ENCODE results near the gene PCDHGB6. TPM values are rescaled to one million over a fixed set of nuclear protein-coding genes. Genes with fewer than 3 reads are reported as not detected.

PCDHGB6 gene
- total RNA-seq, 1 donor from 2014 or later: 53.7 TPM

GRCh38 chr5:141437221-141437620, 29.4 kb downstream of the PCDHGB6 start:
- peaks cover 11% of the 10 kb centered on the region for H3K9me3 Mint-ChIP-seq
- no peak overlapping the region for H3K27ac Mint-ChIP-seq (ENCODE audit: unreplicated experiment)
- peaks cover 65% of the 10 kb centered on the region for H3K36me3 Mint-ChIP-seq (ENCODE audit: low read depth)
- no peak for DNase-seq (ENCODE audit: low read depth, low spot score)
- H3K4me3 Mint-ChIP-seq: no peak overlapping the region
- no peaks in the 10 kb centered on the region for H3K27me3 Mint-ChIP-seq (ENCODE audit: low read depth)
- no peaks in the 10 kb centered on the region for H3K4me1 Mint-ChIP-seq
- TF ChIP-seq CTCF (conservative IDR thresholded peaks at IDR 0.05): no peak

- no peak for TF ChIP-seq CTCF (conservative IDR thresholded peaks at IDR 0.05)
- no peaks in the 10 kb centered on the region for H3K4me1 Mint-ChIP-seq
- H3K27me3 Mint-ChIP-seq (ENCODE audit: low read depth): no peaks in the 10 kb centered on the region
- H3K9me3 Mint-ChIP-seq: peaks cover 14% of the 10 kb centered on the region
- DNase-seq (ENCODE audit: low read depth, low spot score): no peak
- H3K4me3 Mint-ChIP-seq: no peak overlapping the region
- no peak overlapping the region for H3K27ac Mint-ChIP-seq (ENCODE audit: unreplicated experiment)
- H3K36me3 Mint-ChIP-seq (ENCODE audit: low read depth): peaks cover 63% of the 10 kb centered on the region
Observed at GRCh38 chr5:141439411-141440141, 31.8 kb downstream of the PCDHGB6 start.

- H3K27me3 Mint-ChIP-seq (ENCODE audit: low read depth): no peaks in the 10 kb centered on the region
- peaks cover 14% of the 10 kb centered on the region for H3K9me3 Mint-ChIP-seq
- no peak overlapping the region for H3K4me3 Mint-ChIP-seq
- no peak for TF ChIP-seq CTCF (conservative IDR thresholded peaks at IDR 0.05)
- H3K4me1 Mint-ChIP-seq: no peaks in the 10 kb centered on the region
- peaks cover 62% of the 10 kb centered on the region for H3K36me3 Mint-ChIP-seq (ENCODE audit: low read depth)
- no peak for DNase-seq (ENCODE audit: low read depth, low spot score)
- H3K27ac Mint-ChIP-seq (ENCODE audit: unreplicated experiment): no peak overlapping the region
Observed at GRCh38 chr5:141440341-141440740, 32.5 kb downstream of the PCDHGB6 start.

- no peak for TF ChIP-seq CTCF (conservative IDR thresholded peaks at IDR 0.05)
- Mint-ChIP-seq H3K4me1 (no peaks in the 10 kb centered on the region), H3K4me3 (no peak overlapping the region), H3K27me3 (ENCODE audit: low read depth) (no peaks in the 10 kb centered on the region), H3K27ac (ENCODE audit: unreplicated experiment) (no peak overlapping the region), H3K36me3 (ENCODE audit: low read depth) (peaks cover 61% of the 10 kb centered on the region), H3K9me3 (peaks cover 18% of the 10 kb centered on the region)
- no peak for DNase-seq (ENCODE audit: low read depth, low spot score)
Observed at GRCh38 chr5:141441571-141442170, 33.9 kb downstream of the PCDHGB6 start.

Other genes starting within 250 kb of the PCDHGB6 start
- gene PCDHB7, start 235.4 kb upstream of the PCDHGB6 start, total RNA-seq: 0.39 and 0.58 TPM in 2 replicates
- gene PCDHB8, start 230.2 kb upstream of the PCDHGB6 start, total RNA-seq: 1.3 and 1.8 TPM in 2 replicates
- gene PCDHB16, start 225.6 kb upstream of the PCDHGB6 start, total RNA-seq: 11.4 and 12.6 TPM in 2 replicates
- 5.5 and 7.0 TPM in 2 replicates for gene PCDHB9, start 220.9 kb upstream of the PCDHGB6 start, total RNA-seq
- gene PCDHB10, start 215.7 kb upstream of the PCDHGB6 start, total RNA-seq: 5.2 and 5.5 TPM in 2 replicates
- 2.7 and 3.6 TPM in 2 replicates for gene PCDHB11, start 208.4 kb upstream of the PCDHGB6 start, total RNA-seq
- 3.1 TPM in 2 replicates for gene PCDHB12, start 199.3 kb upstream of the PCDHGB6 start, total RNA-seq
- gene PCDHB13, start 194.1 kb upstream of the PCDHGB6 start, total RNA-seq: 3.6 TPM in 2 replicates
- gene PCDHB14, start 184.7 kb upstream of the PCDHGB6 start, total RNA-seq: 5.5 TPM in 2 replicates
- gene PCDHB15, start 162.6 kb upstream of the PCDHGB6 start, total RNA-seq: 5.5 and 5.6 TPM in 2 replicates
- gene SLC25A2, start 104.0 kb upstream of the PCDHGB6 start, total RNA-seq: 0.72 and 1.1 TPM in 2 replicates
- 100.0 and 100 TPM in 2 replicates for gene TAF7, start 87.2 kb upstream of the PCDHGB6 start, total RNA-seq
- gene PCDHGA1, start 77.5 kb upstream of the PCDHGB6 start, total RNA-seq: 0.54 and 0.93 TPM in 2 replicates
- gene PCDHGA2, start 69.3 kb upstream of the PCDHGB6 start, total RNA-seq: 0.32 and 0.54 TPM in 2 replicates
- 0.16 and 0.33 TPM in 2 replicates for gene PCDHGA3, start 64.2 kb upstream of the PCDHGB6 start, total RNA-seq
- gene PCDHGB1, start 57.9 kb upstream of the PCDHGB6 start, total RNA-seq: 2.8 and 3.0 TPM in 2 replicates
- 0.56 and 0.93 TPM in 2 replicates for gene PCDHGA4, start 53.0 kb upstream of the PCDHGB6 start, total RNA-seq
- 1.3 and 1.5 TPM in 2 replicates for gene PCDHGB2, start 48.0 kb upstream of the PCDHGB6 start, total RNA-seq
- 0.32 and 0.51 TPM in 2 replicates for gene PCDHGA5, start 43.9 kb upstream of the PCDHGB6 start, total RNA-seq
- 0.51 and 0.71 TPM in 2 replicates for gene PCDHGB3, start 37.8 kb upstream of the PCDHGB6 start, total RNA-seq
- gene PCDHGA6, start 34.1 kb upstream of the PCDHGB6 start, total RNA-seq: 0.49 and 0.52 TPM in 2 replicates
- 0.32 and 0.37 TPM in 2 replicates for gene PCDHGA7, start 25.3 kb upstream of the PCDHGB6 start, total RNA-seq
- 4.2 and 5.3 TPM in 2 replicates for gene PCDHGB4, start 20.3 kb upstream of the PCDHGB6 start, total RNA-seq
- 0.33 and 0.43 TPM in 2 replicates for gene PCDHGA8, start 15.4 kb upstream of the PCDHGB6 start, total RNA-seq
- gene PCDHGB5, start 10.1 kb upstream of the PCDHGB6 start, total RNA-seq: 0.91 and 1.5 TPM in 2 replicates
- gene PCDHGA9, start 5.2 kb upstream of the PCDHGB6 start, total RNA-seq: 0.72 and 0.86 TPM in 2 replicates
- 18.4 and 18.5 TPM in 2 replicates for gene PCDHGA10, start 5.0 kb downstream of the PCDHGB6 start, total RNA-seq
- gene PCDHGB7, start 9.7 kb downstream of the PCDHGB6 start, total RNA-seq: 6.5 and 7.0 TPM in 2 replicates
- 1.8 and 2.4 TPM in 2 replicates for gene PCDHGA11, start 13.0 kb downstream of the PCDHGB6 start, total RNA-seq
- gene PCDHGA12, start 22.5 kb downstream of the PCDHGB6 start, total RNA-seq: 1.5 and 1.8 TPM in 2 replicates
- gene PCDHGC3, start 67.9 kb downstream of the PCDHGB6 start, total RNA-seq: 98.2 and 107 TPM in 2 replicates
- 14.8 and 15.9 TPM in 2 replicates for gene PCDHGC4, start 77.0 kb downstream of the PCDHGB6 start, total RNA-seq
- 2.2 and 3.0 TPM in 2 replicates for gene PCDHGC5, start 81.1 kb downstream of the PCDHGB6 start, total RNA-seq
- 86.3 and 99.1 TPM in 2 replicates for gene DIAPH1, start 211.0 kb downstream of the PCDHGB6 start, total RNA-seq
- gene HDAC3, start 228.8 kb downstream of the PCDHGB6 start, total RNA-seq: 110 and 114 TPM in 2 replicates
- 6.5 and 6.9 TPM in 2 replicates for gene RELL2, start 229.0 kb downstream of the PCDHGB6 start, total RNA-seq
- gene FCHSD1, start 243.4 kb downstream of the PCDHGB6 start, total RNA-seq: 20.4 and 20.6 TPM in 2 replicates

Measured in neural crest cell (in vitro differentiated cells).